Memory B cell (primary cell): ENCODE measurements around the gene CTNND2.

ENCODE experiments used
- ATAC-seq: fragments of 150-1000 bp; cut with Tn5 transposase; 2 replicates; pipeline ENCODE4 v1.10.0; 2021; ENCODE audit warnings: low read depth, mild to moderate bottlenecking, moderate library complexity
- DNase-seq, 2 donors: peaks; one replicate each; pipeline ENCODE4 v3.0.0; 2022; ENCODE audit warnings: low spot score in 2 of 2
- H3K27ac Mint-ChIP-seq: one replicate; pipeline ENCODE4 v1.8.0; 2022; ENCODE audit warnings: mild to moderate bottlenecking, moderate library complexity, mixed read lengths
- H3K27me3 Mint-ChIP-seq: one replicate; pipeline ENCODE4 v1.8.0; 2022; ENCODE audit warnings: mixed read lengths
- H3K36me3 Mint-ChIP-seq: one replicate; pipeline ENCODE4 v1.8.0; 2022; ENCODE audit warnings: mild to moderate bottlenecking, mixed read lengths
- H3K4me1 Mint-ChIP-seq: one replicate; pipeline ENCODE4 v1.8.0; 2022; ENCODE audit warnings: mixed read lengths
- H3K4me3 Mint-ChIP-seq: one replicate; pipeline ENCODE4 v1.8.0; 2022; ENCODE audit warnings: mild to moderate bottlenecking, moderate library complexity, mixed read lengths
- H3K9me3 Mint-ChIP-seq: one replicate; pipeline ENCODE4 v1.8.0; 2022; ENCODE audit warnings: mixed read lengths

The CTNND2 gene

GRCh38 chr5:11298877-11299276 lies 605.4 kb downstream of the CTNND2 start:
- Mint-ChIP-seq H3K27me3 (no peaks in the 10 kb centered on the region), H3K4me1 (no peaks in the 10 kb centered on the region), H3K36me3 (no peaks in the 10 kb centered on the region), H3K4me3 (no peak overlapping the region), H3K9me3 (no peaks in the 10 kb centered on the region), H3K27ac (no peak overlapping the region)
- DNase-seq = no peak
- ATAC-seq = no peak

DNA sequence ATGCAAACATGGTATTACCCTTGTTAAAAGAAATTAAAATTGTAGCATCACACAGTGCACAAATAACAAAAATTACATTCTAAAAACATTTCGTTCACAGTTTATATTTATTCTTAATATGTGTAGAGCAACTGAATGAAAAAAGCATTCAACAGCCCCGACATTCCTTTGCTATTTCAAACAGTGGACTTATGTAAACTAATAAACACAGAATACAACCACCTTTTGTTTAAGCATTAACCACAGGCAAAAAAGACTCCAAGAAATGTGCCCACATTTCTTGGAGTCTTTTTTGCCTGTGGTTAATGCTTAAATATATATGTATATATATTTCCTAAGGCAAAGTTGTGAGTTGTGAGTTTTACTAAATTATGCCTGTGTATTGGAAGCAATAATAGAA lies 610.7 kb downstream of the CTNND2 start:
- no peaks in the 10 kb centered on the region for H3K9me3 Mint-ChIP-seq
- no peaks in the 10 kb centered on the region for H3K27me3 Mint-ChIP-seq
- H3K4me3 Mint-ChIP-seq = no peak overlapping the region
- H3K4me1 Mint-ChIP-seq = no peaks in the 10 kb centered on the region
- ATAC-seq (no peak), DNase-seq (no peak)
- no peak overlapping the region for H3K27ac Mint-ChIP-seq
- no peaks in the 10 kb centered on the region for H3K36me3 Mint-ChIP-seq

GRCh38 chr5:11292648-11293356 lies 611.4 kb downstream of the CTNND2 start:
- H3K9me3 Mint-ChIP-seq = no peaks in the 10 kb centered on the region
- no peaks in the 10 kb centered on the region for H3K36me3 Mint-ChIP-seq
- H3K4me1 Mint-ChIP-seq = no peaks in the 10 kb centered on the region
- DNase-seq (no peak), ATAC-seq (no peak)
- H3K27me3 Mint-ChIP-seq = no peaks in the 10 kb centered on the region
- H3K4me3 Mint-ChIP-seq = no peak overlapping the region
- H3K27ac Mint-ChIP-seq = no peak overlapping the region

DNA sequence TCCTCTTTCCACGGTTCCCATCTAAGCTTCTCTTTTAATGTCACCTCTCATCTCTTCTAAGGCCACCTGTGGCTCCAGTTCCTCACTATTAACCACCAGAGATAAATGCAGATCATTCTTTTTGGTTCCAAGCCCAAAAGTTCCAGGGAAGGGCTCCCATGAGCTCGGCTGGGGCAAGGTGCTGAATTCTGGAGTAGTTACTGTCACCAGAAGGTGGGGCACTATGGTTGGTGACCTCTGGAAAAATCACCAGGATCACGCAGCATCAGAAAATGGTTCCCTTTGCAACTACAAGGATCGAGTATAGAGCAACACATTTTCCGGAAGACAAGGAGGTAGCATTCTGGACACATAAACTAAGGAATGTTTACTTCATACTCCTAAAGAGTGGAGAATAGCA lies 614.5 kb downstream of the CTNND2 start:
- no peak for DNase-seq
- no peak overlapping the region for H3K4me3 Mint-ChIP-seq

DNA sequence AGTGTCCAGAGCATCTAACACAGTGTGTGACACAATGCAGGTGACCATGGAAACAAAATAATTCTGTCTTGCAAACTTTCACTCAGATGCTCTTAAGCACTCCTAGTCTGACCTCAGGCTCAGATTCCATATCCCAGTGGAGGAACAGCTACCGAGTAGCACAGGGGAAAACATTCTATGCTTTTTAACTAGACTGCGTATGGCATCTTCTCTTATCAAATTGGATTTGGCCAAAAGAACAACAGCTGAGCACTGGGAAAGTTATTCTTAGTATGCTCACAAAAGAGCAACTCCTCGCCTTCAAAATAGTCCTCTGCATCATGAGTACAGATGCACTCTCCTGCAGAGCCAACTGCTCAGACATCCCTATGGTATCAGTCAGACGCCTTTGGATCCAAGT lies 615.0 kb downstream of the CTNND2 start:
- H3K36me3 Mint-ChIP-seq = no peaks in the 10 kb centered on the region
- no peaks in the 10 kb centered on the region for H3K4me1 Mint-ChIP-seq
- ATAC-seq = no peak
- no peak overlapping the region for H3K4me3 Mint-ChIP-seq
- no peak overlapping the region for H3K27ac Mint-ChIP-seq
- no peak for DNase-seq
- peaks cover 2% of the 10 kb centered on the region for H3K27me3 Mint-ChIP-seq
- no peaks in the 10 kb centered on the region for H3K9me3 Mint-ChIP-seq

More for the DNA sequence above, 614.5 kb downstream of the CTNND2 start:
- no peak for ATAC-seq
- Mint-ChIP-seq H3K27me3 (no peaks in the 10 kb centered on the region), H3K4me1 (no peaks in the 10 kb centered on the region), H3K9me3 (no peaks in the 10 kb centered on the region), H3K36me3 (no peaks in the 10 kb centered on the region), H3K27ac (no peak overlapping the region)

- no peaks in the 10 kb centered on the region for H3K36me3 Mint-ChIP-seq
- no peak overlapping the region for H3K27ac Mint-ChIP-seq
- peaks cover 7% of the 10 kb centered on the region for H3K27me3 Mint-ChIP-seq
- no peak for ATAC-seq
- DNase-seq = no peak
- H3K4me3 Mint-ChIP-seq = no peak overlapping the region
- H3K4me1 Mint-ChIP-seq = no peaks in the 10 kb centered on the region
- peaks cover 2% of the 10 kb centered on the region for H3K9me3 Mint-ChIP-seq
Measured at GRCh38 chr5:11281842-11282241, 622.4 kb downstream of the CTNND2 start.

- H3K36me3 Mint-ChIP-seq = no peaks in the 10 kb centered on the region
- no peaks in the 10 kb centered on the region for H3K4me1 Mint-ChIP-seq
- H3K4me3 Mint-ChIP-seq = no peak overlapping the region
- no peak overlapping the region for H3K27ac Mint-ChIP-seq
- ATAC-seq (no peak), DNase-seq (no peak)
- H3K9me3 Mint-ChIP-seq = peaks cover 4% of the 10 kb centered on the region
- peaks cover 9% of the 10 kb centered on the region for H3K27me3 Mint-ChIP-seq
Measured at GRCh38 chr5:11277323-11277722, 626.9 kb downstream of the CTNND2 start.

GRCh38 chr5:11273180-11273903 lies 630.9 kb downstream of the CTNND2 start:
- Mint-ChIP-seq H3K27ac (no peak overlapping the region), H3K4me3 (no peak overlapping the region), H3K36me3 (no peaks in the 10 kb centered on the region), H3K9me3 (peaks cover 2% of the 10 kb centered on the region), H3K27me3 (peaks cover 9% of the 10 kb centered on the region), H3K4me1 (no peaks in the 10 kb centered on the region)
- ATAC-seq (no peak), DNase-seq (no peak)

- DNase-seq (no peak), ATAC-seq (no peak)
- no peaks in the 10 kb centered on the region for H3K4me1 Mint-ChIP-seq
- H3K4me3 Mint-ChIP-seq = no peak overlapping the region
- no peaks in the 10 kb centered on the region for H3K9me3 Mint-ChIP-seq
- H3K27me3 Mint-ChIP-seq = peaks cover 2% of the 10 kb centered on the region
- H3K36me3 Mint-ChIP-seq = no peaks in the 10 kb centered on the region
- H3K27ac Mint-ChIP-seq = no peak overlapping the region
Measured at GRCh38 chr5:11269515-11269914, 634.7 kb downstream of the CTNND2 start.

GRCh38 chr5:11268891-11269290 lies 635.4 kb downstream of the CTNND2 start:
- Mint-ChIP-seq H3K4me3 (no peak overlapping the region), H3K4me1 (no peaks in the 10 kb centered on the region), H3K9me3 (no peaks in the 10 kb centered on the region), H3K27me3 (peaks cover under 1% of the 10 kb centered on the region), H3K36me3 (no peaks in the 10 kb centered on the region), H3K27ac (no peak overlapping the region)
- ATAC-seq (no peak), DNase-seq (no peak)

GRCh38 chr5:11266331-11266730 lies 637.9 kb downstream of the CTNND2 start:
- Mint-ChIP-seq H3K4me3 (no peak overlapping the region), H3K9me3 (no peaks in the 10 kb centered on the region), H3K4me1 (no peaks in the 10 kb centered on the region), H3K36me3 (no peaks in the 10 kb centered on the region), H3K27me3 (no peaks in the 10 kb centered on the region), H3K27ac (no peak overlapping the region)
- DNase-seq (no peak), ATAC-seq (no peak)

- DNase-seq (no peak), ATAC-seq (no peak)
- no peaks in the 10 kb centered on the region for H3K36me3 Mint-ChIP-seq
- no peaks in the 10 kb centered on the region for H3K9me3 Mint-ChIP-seq
- no peak overlapping the region for H3K4me3 Mint-ChIP-seq
- peaks cover 5% of the 10 kb centered on the region for H3K27me3 Mint-ChIP-seq
- H3K27ac Mint-ChIP-seq = no peak overlapping the region
- H3K4me1 Mint-ChIP-seq = no peaks in the 10 kb centered on the region
Measured at GRCh38 chr5:11261241-11261640, 643.0 kb downstream of the CTNND2 start.

- H3K9me3 Mint-ChIP-seq = no peaks in the 10 kb centered on the region
- ATAC-seq (no peak), DNase-seq (no peak)
- H3K4me3 Mint-ChIP-seq = no peak overlapping the region
- peaks cover 10% of the 10 kb centered on the region for H3K27me3 Mint-ChIP-seq
- no peaks in the 10 kb centered on the region for H3K4me1 Mint-ChIP-seq
- H3K36me3 Mint-ChIP-seq = no peaks in the 10 kb centered on the region
- H3K27ac Mint-ChIP-seq = no peak overlapping the region
Measured at GRCh38 chr5:11258001-11258400, 646.2 kb downstream of the CTNND2 start.

DNA sequence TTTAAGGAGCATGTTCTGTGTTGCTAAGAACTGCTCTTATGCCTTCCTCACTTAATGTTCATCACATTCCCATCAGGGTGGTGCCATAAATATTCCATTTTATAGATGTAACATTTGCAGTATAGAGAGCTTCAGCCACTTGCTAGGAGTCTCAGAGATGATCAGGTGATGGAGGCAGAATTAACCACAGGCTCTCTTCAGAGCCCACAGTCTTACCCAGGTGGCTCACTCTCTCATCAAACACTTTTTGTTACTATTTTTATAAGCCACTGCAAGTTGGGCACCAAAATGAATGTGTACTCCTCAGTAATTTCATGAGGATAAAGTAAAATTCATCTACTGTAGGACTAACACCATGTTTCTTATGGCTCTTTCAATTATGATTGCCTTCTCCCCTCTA lies 651.7 kb downstream of the CTNND2 start:
- ATAC-seq (no peak), DNase-seq (no peak)
- Mint-ChIP-seq H3K4me3 (no peak overlapping the region), H3K27ac (no peak overlapping the region), H3K4me1 (no peaks in the 10 kb centered on the region), H3K9me3 (no peaks in the 10 kb centered on the region), H3K36me3 (no peaks in the 10 kb centered on the region), H3K27me3 (peaks cover 4% of the 10 kb centered on the region)

- H3K36me3 Mint-ChIP-seq = no peaks in the 10 kb centered on the region
- peaks cover 4% of the 10 kb centered on the region for H3K27me3 Mint-ChIP-seq
- DNase-seq = no peak
- no peak overlapping the region for H3K27ac Mint-ChIP-seq
- ATAC-seq = no peak
- no peak overlapping the region for H3K4me3 Mint-ChIP-seq
- no peaks in the 10 kb centered on the region for H3K9me3 Mint-ChIP-seq
- no peaks in the 10 kb centered on the region for H3K4me1 Mint-ChIP-seq
Measured at GRCh38 chr5:11252075-11252474, 652.2 kb downstream of the CTNND2 start.
